Measurements from ENCODE around the gene ACTN1. TPM values are rescaled to one million over a fixed set of nuclear protein-coding genes. Genes with fewer than 3 reads are reported as not detected.

The ACTN1 gene
- total and polyA plus RNA-seq, 2 of the 8 experiments (the other 6 are each of a cell fraction or from before 2014, with no cell fraction given): 236 to 262 TPM

DNA sequence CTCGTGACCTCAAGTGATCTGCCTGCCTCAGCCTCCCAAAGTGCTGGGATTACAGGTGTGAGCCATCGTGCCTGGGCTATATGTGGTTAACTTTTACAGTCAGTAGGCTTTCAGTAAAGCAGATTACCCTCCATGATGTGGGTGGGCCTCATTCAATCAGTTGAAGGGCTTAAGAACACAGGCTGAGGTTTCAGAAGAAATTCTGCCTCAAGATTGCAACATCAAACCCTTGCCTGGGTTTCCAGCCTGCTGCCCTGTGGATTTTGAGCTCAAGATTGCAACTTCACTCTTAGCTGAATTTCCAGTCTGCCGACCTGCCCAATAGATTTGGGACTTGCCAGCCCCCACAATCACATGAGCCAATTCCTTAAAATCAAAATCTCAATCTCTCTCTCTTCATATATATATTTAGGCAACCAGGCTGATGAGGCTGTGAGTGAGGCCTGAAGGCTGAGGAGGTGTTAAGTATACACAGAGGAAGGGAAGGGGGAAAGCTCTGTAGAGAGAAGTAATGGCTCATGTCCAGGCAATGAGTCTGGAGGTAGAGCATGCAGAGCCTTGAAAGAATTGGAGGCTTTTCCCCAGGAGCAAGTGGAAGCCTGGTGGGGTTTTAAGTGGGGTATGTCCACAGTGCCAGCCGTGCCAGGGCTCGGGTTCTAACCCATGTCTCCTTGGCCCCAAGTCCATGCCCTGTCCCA, 33.3 kb upstream of the ACTN1 start:
- Histone ChIP-seq H2AFZ (ENCODE audit: low read length) (no peak overlapping the region), H3K4me3 (ENCODE audit: extremely low read depth in 1 of 4, insufficient read depth in 2 of 4, low read depth in 3 of 4, low read length in 4 of 4) (no peak overlapping the region), H2BK15ac (ENCODE audit: low read length) (no peak overlapping the region), H4K20me1 (replicated peaks in 1 of 2; ENCODE audit: control insufficient read depth in 1 of 2, insufficient read depth in 2 of 2, low read length in 2 of 2) (no peaks in the 10 kb centered on the region), H4K91ac (replicated peaks; ENCODE audit: insufficient read length, low read length) (no peak overlapping the region), H2BK5ac (ENCODE audit: low read depth, low read length) (no peak overlapping the region), H3K23me2 (ENCODE audit: low read depth, low read length) (peaks cover under 1% of the 10 kb centered on the region; the same call in 1 of the 2 replicates), H3K9me3 (ENCODE audit: insufficient read depth in 2 of 2, low read depth in 1 of 2, low read length in 1 of 2) (no peaks in the 10 kb centered on the region), H3K27me3 (replicated peaks in 1 of 4; ENCODE audit: control insufficient read depth in 3 of 4, extremely low read depth in 1 of 4, insufficient read depth in 3 of 4, low read length in 3 of 4) (no peaks in the 10 kb centered on the region), H3K4ac (replicated peaks; ENCODE audit: insufficient read length, low read depth, low read length) (no peak overlapping the region), H2BK120ac (replicated peaks; ENCODE audit: low read depth, low read length) (no peak overlapping the region), H4K8ac (ENCODE audit: extremely low read depth, insufficient read depth, low read length) (no peak overlapping the region), H3K36me3 (ENCODE audit: control insufficient read depth in 2 of 4, insufficient read depth in 4 of 4, low read length in 3 of 4) (no peaks in the 10 kb centered on the region), H3K79me1 (ENCODE audit: low read depth, low read length) (no peaks in the 10 kb centered on the region), H3K27ac (ENCODE audit: low read depth, low read length) (no peak overlapping the region), H4K5ac (ENCODE audit: insufficient read length, low read depth, low read length) (no peak overlapping the region), H3K56ac (replicated peaks; ENCODE audit: insufficient read length, low read depth, low read length) (no peak overlapping the region), H2BK12ac (ENCODE audit: low read depth, low read length) (no peak overlapping the region), H3K4me1 (replicated peaks in 1 of 4; ENCODE audit: control insufficient read depth in 3 of 4, insufficient read depth in 4 of 4, low read length in 3 of 4) (peaks cover 3 to 11% (median 6%) of the 10 kb centered on the region in 4 experiments), H2AK5ac (ENCODE audit: low read depth, low read length) (no peak overlapping the region), H2BK20ac (ENCODE audit: low read length) (no peak overlapping the region), H3K4me2 (ENCODE audit: insufficient read depth in 1 of 2, low read depth in 2 of 2, low read length in 2 of 2) (no peak overlapping the region), H3K14ac (ENCODE audit: insufficient read length) (no peak overlapping the region), H3K18ac (ENCODE audit: extremely low read depth, low read length) (no peak overlapping the region; the same call in 1 of the 2 replicates), H3K23ac (ENCODE audit: insufficient read length) (no peak overlapping the region), H3K9ac (replicated peaks in 1 of 4; ENCODE audit: extremely low read depth in 1 of 4, low read depth in 3 of 4, low read length in 3 of 4) (no peak overlapping the region), H3K79me2 (ENCODE audit: control insufficient read depth in 1 of 2, insufficient read depth in 2 of 2, low read length in 2 of 2) (no peaks in the 10 kb centered on the region)
- ChIA-PET CTCF (ENCODE audit: partially characterized antibody) (interaction anchor here (0.6 to 2.8 kb wide), 13 partner anchors 10 to 169 kb away, joined by 3 to 11 read pairs (median 3); no protein-coding TSS in a partner anchor), POLR2A (ENCODE audit: partially characterized antibody) (interaction anchor here (0.6 to 1.3 kb wide), 5 partner anchors 32 to 511 kb away, joined by 3 to 4 read pairs (median 3); no protein-coding TSS in a partner anchor)
- 86% methylated on average over 5 of the region's 5 CpGs; no CpG with 5 or more reads in 1 of the 2 experiments for WGBS, 2 experiments (ENCODE audit: extremely low coverage in 1 of 2, insufficient coverage in 1 of 2, insufficient read length in 1 of 2, insufficient replicate concordance in 2 of 2, low coverage in 1 of 2, low lambda C conversion rate in 2 of 2, missing lambda C conversion rate in 1 of 2)
- FAIRE-seq (no peak), DNase-seq (ENCODE audit: low read depth in 1 of 2, low spot score in 2 of 2) (no peak)
- TF ChIP-seq CHD2 (IDR thresholded peaks at IDR 0.05; ENCODE audit: low read length): no peak
- no peak for TF ChIP-seq ASH2L (IDR thresholded peaks at IDR 0.05; ENCODE audit: low read length)
- no peak for TF ChIP-seq EGR1 (IDR thresholded peaks at IDR 0.05; ENCODE audit: borderline replicate concordance, low read depth, low read length)
- TF ChIP-seq TEAD4 (IDR thresholded peaks at IDR 0.05; ENCODE audit: low read depth, low read length): no peak
- no peak for TF ChIP-seq CEBPB (IDR thresholded peaks at IDR 0.05; ENCODE audit: low read depth, low read length)
- TF ChIP-seq SUZ12 (IDR thresholded peaks at IDR 0.05; ENCODE audit: low read length): no peak
- no peak for TF ChIP-seq HDAC2 (IDR thresholded peaks at IDR 0.05; ENCODE audit: borderline replicate concordance in 1 of 2, low read depth in 2 of 2, low read length in 2 of 2)
- no peak for TF ChIP-seq CTBP2 (IDR thresholded peaks at IDR 0.05; ENCODE audit: borderline replicate concordance, insufficient read depth, insufficient read length, low read length)
- no peak for TF ChIP-seq FOSL1 (IDR thresholded peaks at IDR 0.05; ENCODE audit: insufficient read depth, low read depth, low read length)
- TF ChIP-seq MAX (IDR thresholded peaks at IDR 0.05): no peak
- no peak for TF ChIP-seq TBP (IDR thresholded peaks at IDR 0.05; ENCODE audit: low read depth, low read length)
- no peak for TF ChIP-seq NRF1 (IDR thresholded peaks at IDR 0.05; ENCODE audit: low read depth, low read length)

All from H1 (cell line).